Vagina (tissue), 2 donors: ENCODE data around the gene BCDIN3D. TPM values are rescaled to one million over a fixed set of nuclear protein-coding genes. Genes with fewer than 3 reads are reported as not detected.

ENCODE experiments used
- DNase-seq, 2 donors: peaks; one replicate each; pipeline ENCODE4 v3.0.0-alpha.2; 2017; ENCODE audit errors: extremely low spot score in 2 of 2
- H3K27ac ChIP-seq: fragments of 200-600 bp; sonication (generic); one replicate; pipeline ENCODE4 v1.5.1; 2019
- H3K27me3 ChIP-seq: fragments of 200-600 bp; sonication (generic); one replicate; pipeline ENCODE4 v1.5.1; 2019
- H3K36me3 ChIP-seq, 2 donors: fragments of 200-600 bp; sonication (generic); one replicate each; pipeline ENCODE4 v1.5.1; 2017 to 2019
- H3K4me1 ChIP-seq: fragments of 200-600 bp; sonication (generic); one replicate; pipeline ENCODE4 v1.5.1; 2019
- H3K4me3 ChIP-seq, 2 donors: fragments of 200-600 bp; sonication (generic); 1 replicate in 1 of 2; 2 replicates in 1 of 2; pipeline ENCODE4 v1.5.1; 2016 to 2019
- H3K9me3 ChIP-seq: fragments of 200-600 bp; sonication (generic); one replicate; pipeline ENCODE4 v1.5.1; 2019
- CTCF ChIP-seq, 3 experiments: fragments of 450-650 bp in 2 of 3; fragments of 200-600 bp in 1 of 3; sonication (generic) in 1 of 3; IDR thresholded peaks; one replicate each; pipeline ENCODE4 v1.5.1; 2017 to 2019; ENCODE audit warnings: antibody characterized with exemption in 3 of 3, mild to moderate bottlenecking in 2 of 3, moderate library complexity in 2 of 3
- POLR2A ChIP-seq, 2 donors: fragments of 450-650 bp; IDR thresholded peaks; one replicate each; pipeline ENCODE4 v1.6.1; 2017; ENCODE audit warnings: antibody characterized with exemption in 2 of 2, mild to moderate bottlenecking in 2 of 2, moderate library complexity in 2 of 2
- POLR2AphosphoS5 ChIP-seq, 2 donors: sonication (generic); formaldehyde crosslinking; IDR thresholded peaks; one replicate each; pipeline ENCODE4 v1.9.0; 2017; ENCODE audit warnings: antibody characterized with exemption in 2 of 2, mild to moderate bottlenecking in 2 of 2, low read depth in 1 of 2; ENCODE audit not compliant: insufficient read depth in 1 of 2
- intact Hi-C: fragments of 100-400 bp; cut with DNase I; formaldehyde crosslinking; loops from one replicate; pipeline ENCODE4 v1.15.1; 2023
- total RNA-seq: library from RNA; depleted of rRNA; stranded (reverse); fragments of >200 nt; gene quantifications from one replicate; pipeline ENCODE4 v1.2.3, GENCODE V29; 2016

BCDIN3D gene
- total RNA-seq, 1 donor from 2014 or later = 2.7 TPM

- no peaks in the 10 kb centered on the region for H3K9me3 ChIP-seq
- no peak for TF ChIP-seq POLR2AphosphoS5 (IDR thresholded peaks at IDR 0.05; ENCODE audit: insufficient read depth in 1 of 2, low read depth in 1 of 2)
- no peak for TF ChIP-seq POLR2A (IDR thresholded peaks at IDR 0.05)
- no peak for TF ChIP-seq CTCF (IDR thresholded peaks at IDR 0.05)
- H3K27me3 ChIP-seq = no peaks in the 10 kb centered on the region
- no peak overlapping the region for H3K27ac ChIP-seq
- H3K36me3 ChIP-seq = peaks cover 0 to 48% of the 10 kb centered on the region in 2 donors
- H3K4me1 ChIP-seq = peaks cover 20% of the 10 kb centered on the region
- intact Hi-C loops = no loop called here
- DNase-seq = no peak
- H3K4me3 ChIP-seq = no peak overlapping the region
Observed at GRCh38 chr12:49805409-49805808, 37.5 kb downstream of the BCDIN3D start.

GRCh38 chr12:49804821-49805220 is 38.1 kb downstream of the BCDIN3D start:
- TF ChIP-seq POLR2A (IDR thresholded peaks at IDR 0.05) = no peak
- TF ChIP-seq POLR2AphosphoS5 (IDR thresholded peaks at IDR 0.05; ENCODE audit: insufficient read depth in 1 of 2, low read depth in 1 of 2) = no peak
- TF ChIP-seq CTCF (IDR thresholded peaks at IDR 0.05) = no peak
- Histone ChIP-seq H3K36me3 (peaks cover 0 to 48% of the 10 kb centered on the region in 2 donors), H3K4me3 (no peak overlapping the region), H3K9me3 (no peaks in the 10 kb centered on the region), H3K4me1 (peaks cover 15% of the 10 kb centered on the region), H3K27ac (no peak overlapping the region), H3K27me3 (no peaks in the 10 kb centered on the region)
- no peak for DNase-seq
- intact Hi-C loops = no loop called here

- intact Hi-C loops = no loop called here
- Histone ChIP-seq H3K4me1 (peaks cover 5% of the 10 kb centered on the region), H3K27ac (no peak overlapping the region), H3K36me3 (peaks cover 0 to 48% of the 10 kb centered on the region in 2 donors), H3K27me3 (no peaks in the 10 kb centered on the region), H3K4me3 (no peak overlapping the region), H3K9me3 (no peaks in the 10 kb centered on the region)
- DNase-seq = no peak
- TF ChIP-seq POLR2A (IDR thresholded peaks at IDR 0.05) (no peak), POLR2AphosphoS5 (IDR thresholded peaks at IDR 0.05; ENCODE audit: insufficient read depth in 1 of 2, low read depth in 1 of 2) (no peak), CTCF (IDR thresholded peaks at IDR 0.05) (no peak)
Observed at GRCh38 chr12:49803693-49804450, 39.0 kb downstream of the BCDIN3D start.

DNA sequence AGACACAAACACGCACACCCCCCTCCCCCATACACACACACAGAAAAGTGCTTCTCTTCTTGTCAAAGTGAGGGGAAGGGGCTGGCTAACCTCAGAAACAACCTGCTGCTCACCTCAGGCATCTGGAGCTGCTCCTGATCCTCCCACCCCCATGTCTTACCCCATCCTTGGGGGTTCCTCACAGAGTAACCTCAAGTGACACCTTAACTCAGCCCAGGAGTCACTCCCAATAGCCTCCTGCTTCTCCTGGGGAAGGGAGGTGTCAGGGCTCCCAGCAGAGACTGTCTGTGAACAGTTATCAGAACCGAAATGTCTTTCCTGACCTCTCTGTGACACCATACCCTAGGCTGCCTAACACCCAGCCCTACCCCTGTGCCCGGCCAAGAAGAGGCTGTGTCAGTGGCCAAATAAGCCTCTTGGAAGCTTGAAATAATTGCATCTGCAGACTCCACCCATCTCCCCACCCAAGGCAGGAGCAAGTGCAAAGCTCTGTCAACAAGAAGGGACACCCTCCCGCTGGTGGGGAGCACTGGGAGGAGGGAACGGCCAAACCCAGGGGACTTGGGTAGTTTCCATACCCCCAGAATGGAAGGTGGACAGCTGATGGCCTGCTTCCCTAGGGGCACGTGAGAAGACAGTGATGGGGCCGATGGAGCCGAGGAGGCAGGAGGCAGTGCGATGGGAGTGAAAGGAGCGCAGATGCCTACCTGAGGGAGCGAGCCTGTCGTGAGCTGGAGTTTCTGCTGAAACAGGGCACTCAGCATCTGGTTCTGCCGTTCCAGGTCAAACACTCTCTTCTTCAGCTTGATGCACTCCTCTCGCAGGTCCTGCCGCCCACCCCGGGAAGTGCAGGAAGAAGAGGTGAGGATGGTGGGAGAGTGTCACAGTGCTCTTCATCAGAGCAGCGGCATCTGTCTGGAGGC is 41.5 kb downstream of the BCDIN3D start:
- intact Hi-C loops = no loop called here
- TF ChIP-seq POLR2AphosphoS5 (IDR thresholded peaks at IDR 0.05; ENCODE audit: insufficient read depth in 1 of 2, low read depth in 1 of 2) (no peak), CTCF (IDR thresholded peaks at IDR 0.05) (no peak), POLR2A (IDR thresholded peaks at IDR 0.05) (no peak)
- no peak for DNase-seq
- H3K9me3 ChIP-seq = no peaks in the 10 kb centered on the region
- H3K27me3 ChIP-seq = no peaks in the 10 kb centered on the region
- no peaks in the 10 kb centered on the region for H3K4me1 ChIP-seq
- no peak overlapping the region for H3K27ac ChIP-seq
- no peak overlapping the region for H3K4me3 ChIP-seq
- peaks cover 4 to 65% of the 10 kb centered on the region in 2 donors for H3K36me3 ChIP-seq
